ENCODE measurements around the gene KCTD1.

KCTD1 gene

GRCh38 chr18:26574958-26575864 is 26.9 kb upstream of the KCTD1 start:
- TF ChIP-seq CTCF (IDR thresholded peaks at IDR 0.05; ENCODE audit: insufficient read depth, low read length, poor library complexity, severe bottlenecking): no peak
- no peaks in the 10 kb centered on the region for H3K27me3 ChIP-seq (replicated peaks; ENCODE audit: control insufficient read depth, insufficient read depth, low read length)
- H3K36me3 ChIP-seq (ENCODE audit: control insufficient read depth, insufficient read depth, low read length): no peaks in the 10 kb centered on the region
- DNase-seq (ENCODE audit: extremely low read depth, insufficient read length): peak; percentile 3
- H3K4me3 ChIP-seq (replicated peaks; ENCODE audit: low read depth, low read length): peak overlapping the region; percentile 52

- Histone ChIP-seq H3K27me3 (replicated peaks; ENCODE audit: control insufficient read depth, insufficient read depth, low read length) (no peaks in the 10 kb centered on the region), H3K36me3 (ENCODE audit: control insufficient read depth, insufficient read depth, low read length) (no peaks in the 10 kb centered on the region), H3K4me3 (replicated peaks; ENCODE audit: low read depth, low read length) (no peak overlapping the region)
- no peak for TF ChIP-seq CTCF (IDR thresholded peaks at IDR 0.05; ENCODE audit: insufficient read depth, low read length, poor library complexity, severe bottlenecking)
- no peak for DNase-seq (ENCODE audit: extremely low read depth, insufficient read length)
These were observed 20.7 kb upstream of the KCTD1 start for GRCh38 chr18:26568926-26569665.

GRCh38 chr18:26568513-26568912 is 20.2 kb upstream of the KCTD1 start:
- DNase-seq (ENCODE audit: extremely low read depth, insufficient read length): no peak
- Histone ChIP-seq H3K4me3 (replicated peaks; ENCODE audit: low read depth, low read length) (no peak overlapping the region), H3K27me3 (replicated peaks; ENCODE audit: control insufficient read depth, insufficient read depth, low read length) (no peaks in the 10 kb centered on the region), H3K36me3 (ENCODE audit: control insufficient read depth, insufficient read depth, low read length) (no peaks in the 10 kb centered on the region)
- TF ChIP-seq CTCF (IDR thresholded peaks at IDR 0.05; ENCODE audit: insufficient read depth, low read length, poor library complexity, severe bottlenecking): no peak

GRCh38 chr18:26566874-26567555 is 18.7 kb upstream of the KCTD1 start:
- TF ChIP-seq CTCF (IDR thresholded peaks at IDR 0.05; ENCODE audit: insufficient read depth, low read length, poor library complexity, severe bottlenecking): no peak
- Histone ChIP-seq H3K27me3 (replicated peaks; ENCODE audit: control insufficient read depth, insufficient read depth, low read length) (no peaks in the 10 kb centered on the region), H3K4me3 (replicated peaks; ENCODE audit: low read depth, low read length) (no peak overlapping the region), H3K36me3 (ENCODE audit: control insufficient read depth, insufficient read depth, low read length) (no peaks in the 10 kb centered on the region)
- DNase-seq (ENCODE audit: extremely low read depth, insufficient read length): no peak

GRCh38 chr18:26565514-26565913 is 17.2 kb upstream of the KCTD1 start:
- no peaks in the 10 kb centered on the region for H3K36me3 ChIP-seq (ENCODE audit: control insufficient read depth, insufficient read depth, low read length)
- no peak overlapping the region for H3K4me3 ChIP-seq (replicated peaks; ENCODE audit: low read depth, low read length)
- TF ChIP-seq CTCF (IDR thresholded peaks at IDR 0.05; ENCODE audit: insufficient read depth, low read length, poor library complexity, severe bottlenecking): no peak
- H3K27me3 ChIP-seq (replicated peaks; ENCODE audit: control insufficient read depth, insufficient read depth, low read length): no peaks in the 10 kb centered on the region
- no peak for DNase-seq (ENCODE audit: extremely low read depth, insufficient read length)
